ENCODE results near the gene DLGAP3.

The DLGAP3 gene

DNA sequence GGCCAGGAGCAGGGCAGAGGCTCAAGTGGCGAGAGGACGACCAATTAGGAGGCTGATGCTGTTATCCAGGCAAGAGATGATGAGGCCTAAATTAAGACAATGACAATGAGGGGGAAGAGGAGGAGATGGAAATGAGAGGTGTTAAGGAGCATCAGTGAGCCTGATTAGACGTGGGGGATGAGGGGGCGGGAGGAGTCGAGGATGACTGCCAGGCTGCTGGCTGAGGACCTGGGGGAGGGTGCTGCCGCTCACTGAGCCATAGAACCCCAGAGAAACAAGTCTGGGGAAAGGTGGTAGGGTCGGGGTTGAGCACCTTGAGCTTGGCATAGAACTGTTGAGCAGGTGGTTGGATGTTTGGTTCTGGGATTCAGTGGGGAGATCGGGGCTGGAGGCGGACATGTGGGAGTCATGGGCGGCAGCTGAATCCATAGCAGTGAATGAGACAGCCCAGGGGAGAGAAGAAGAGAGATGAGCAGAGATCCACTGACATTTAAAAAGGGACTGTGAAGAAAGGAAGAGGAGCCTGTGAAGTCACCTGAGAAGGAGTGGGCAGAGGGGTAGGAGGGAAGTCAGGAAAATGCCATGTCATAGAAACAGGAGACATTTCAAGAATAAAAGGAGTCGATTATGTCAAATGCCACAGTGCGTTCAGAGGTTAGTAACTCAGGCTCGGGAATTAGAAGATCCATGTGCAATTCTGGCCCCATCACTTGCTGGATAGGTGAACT lies 28.5 kb downstream of the DLGAP3 start:
- no peak for DNase-seq

DNA sequence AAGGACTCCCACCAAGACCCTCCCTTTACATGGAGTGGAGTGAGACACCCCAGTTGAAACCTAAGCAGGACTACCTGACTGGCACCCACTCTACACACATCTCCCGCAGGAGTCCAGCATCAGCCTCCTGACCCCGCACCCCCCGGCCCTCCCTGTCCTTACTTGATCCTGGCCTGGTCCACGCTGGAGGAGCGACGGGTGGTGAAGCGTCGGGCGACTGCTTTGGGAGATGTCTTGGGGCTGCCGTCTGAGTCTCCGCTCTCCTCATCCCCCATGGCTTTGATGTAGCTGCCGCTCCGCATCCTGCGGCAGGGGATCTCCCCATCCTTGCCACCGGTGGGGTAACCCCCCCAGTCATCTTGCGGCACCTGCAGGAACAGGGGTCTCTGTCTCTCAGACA lies 29.5 kb downstream of the DLGAP3 start:
- no peak for DNase-seq

DNA sequence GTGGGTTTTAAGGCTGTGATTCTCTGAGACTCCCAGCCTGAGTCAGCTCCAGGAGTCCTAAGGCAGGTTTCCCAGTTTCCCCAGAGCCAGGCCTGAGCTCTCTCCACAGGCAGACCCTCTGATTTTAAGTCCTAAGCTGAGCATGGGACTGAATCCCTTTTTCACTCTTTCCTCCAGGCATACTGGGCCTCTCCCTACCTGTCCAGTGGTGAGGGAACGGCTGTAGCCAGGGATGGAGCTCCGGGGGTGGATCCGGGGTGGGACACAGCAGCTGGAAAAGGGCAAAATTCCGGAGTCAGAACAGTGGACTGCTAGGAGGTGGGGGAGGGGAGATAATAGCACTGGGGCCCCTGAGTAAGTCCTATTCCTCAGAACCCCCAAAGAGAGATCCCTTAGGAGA lies 30.0 kb downstream of the DLGAP3 start:
- no peak for DNase-seq

- no peak for DNase-seq
Observed at GRCh38 chr1:34898330-34898761, 31.1 kb downstream of the DLGAP3 start.

DNA sequence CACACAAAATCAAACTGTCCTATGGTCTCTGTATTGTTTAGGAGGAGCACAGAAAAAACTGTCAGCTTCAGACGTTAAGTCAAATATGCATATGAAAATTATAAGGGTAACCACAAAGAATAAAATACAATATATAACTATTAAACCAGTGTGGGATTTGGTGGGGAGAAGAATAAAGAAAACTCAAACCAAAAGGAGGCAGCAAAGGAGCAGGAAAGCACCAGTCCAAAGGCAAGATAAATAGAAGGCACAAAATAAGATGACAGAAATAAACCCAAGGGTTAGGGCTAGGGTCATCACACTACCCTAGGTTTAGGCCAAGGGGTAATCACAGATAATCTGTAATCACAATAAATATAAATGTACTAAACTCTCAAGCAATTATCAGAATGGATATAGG lies 32.8 kb downstream of the DLGAP3 start:
- DNase-seq = peak; percentile 45

- DNase-seq = no peak
Observed at GRCh38 chr1:34889705-34890104, 39.7 kb downstream of the DLGAP3 start.

DNA sequence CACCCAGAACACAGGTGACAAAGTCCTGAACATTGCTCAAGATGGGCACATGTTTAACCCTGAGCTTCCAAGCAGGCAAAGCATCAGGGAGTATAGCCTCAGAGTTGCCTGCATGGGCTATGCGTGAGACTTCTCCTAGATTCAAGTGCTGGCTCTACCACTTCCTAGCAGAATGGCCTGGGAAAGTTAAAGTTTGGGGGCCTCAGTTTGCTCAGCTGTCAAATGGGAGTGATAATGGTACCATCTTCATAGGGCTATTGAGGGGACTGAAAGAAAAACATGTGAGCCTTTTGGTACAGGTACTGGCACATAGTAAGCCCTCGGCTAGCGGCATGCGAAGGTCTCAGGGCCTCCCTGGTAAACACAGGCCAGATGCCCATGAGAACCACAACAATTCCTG lies 41.9 kb downstream of the DLGAP3 start:
- DNase-seq = no peak

DNA sequence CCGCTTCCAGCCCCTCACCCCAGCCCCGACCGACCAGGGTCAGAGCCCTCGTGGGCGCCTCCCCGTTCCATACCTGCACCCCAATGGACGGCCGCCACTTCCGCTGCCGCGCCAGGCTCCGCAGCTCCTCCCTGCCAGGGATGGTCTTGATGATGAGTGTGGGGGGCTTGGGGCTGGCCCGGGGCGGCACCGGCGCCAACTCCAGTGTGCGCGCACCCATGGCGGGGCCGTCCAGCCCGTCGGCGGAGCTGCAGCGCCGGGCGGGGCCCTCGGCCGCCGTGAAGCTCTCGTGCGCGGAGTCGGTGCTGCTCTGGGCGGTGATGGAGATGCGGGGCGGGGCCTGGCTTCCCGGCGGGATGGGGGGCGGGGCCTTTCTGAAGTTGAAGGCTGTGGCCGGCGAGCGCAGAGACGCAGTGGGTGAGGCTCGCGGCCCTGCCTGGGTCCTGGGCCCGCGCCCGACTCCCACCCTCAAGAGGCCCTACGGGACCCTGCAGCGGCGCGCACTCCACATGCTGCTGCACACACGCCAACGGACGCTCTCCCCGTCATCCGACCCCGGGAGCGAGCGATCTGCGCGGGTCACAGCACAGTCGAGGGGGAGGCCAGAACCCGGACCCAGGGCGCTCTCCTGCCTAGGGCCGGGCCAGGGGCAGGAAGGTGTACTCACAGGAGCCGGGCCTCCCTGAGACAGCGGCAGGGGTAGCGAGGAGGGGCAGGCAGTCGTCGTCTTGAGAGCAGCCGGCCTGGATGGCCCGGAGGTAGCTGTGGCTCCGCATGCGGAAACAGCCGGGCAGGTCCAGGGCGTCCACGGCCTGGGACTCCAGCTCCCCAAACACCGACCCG lies 43.8 kb downstream of the DLGAP3 start:
- no peak for DNase-seq

- DNase-seq = no peak
Observed at GRCh38 chr1:34884961-34885360, 44.5 kb downstream of the DLGAP3 start.

GRCh38 chr1:34884536-34884935 lies 44.9 kb downstream of the DLGAP3 start:
- no peak for DNase-seq

GRCh38 chr1:34879230-34879629 lies 50.2 kb downstream of the DLGAP3 start:
- DNase-seq = no peak

DNA sequence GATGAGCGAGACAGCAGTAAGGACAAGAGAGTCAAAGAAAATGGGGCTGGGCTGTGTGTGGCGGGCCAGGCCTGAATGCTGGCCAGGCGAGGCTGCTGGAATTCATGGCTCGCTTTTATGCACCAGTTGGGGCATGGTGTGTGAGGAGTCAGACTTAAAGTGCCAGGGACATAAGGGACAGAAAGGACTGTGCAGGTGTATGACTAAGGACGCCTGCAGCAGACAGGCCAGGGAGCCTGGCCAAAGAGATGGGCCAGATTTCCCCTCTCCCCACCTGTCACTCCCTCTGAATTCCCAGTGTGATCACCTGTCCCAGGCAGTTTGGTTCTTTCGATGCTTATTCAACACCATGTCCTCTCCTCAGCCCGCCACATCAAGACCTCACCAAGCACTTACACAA lies 53.0 kb downstream of the DLGAP3 start:
- no peak for DNase-seq

GRCh38 chr1:34874296-34874952 lies 55.0 kb downstream of the DLGAP3 start:
- DNase-seq = no peak

DNA sequence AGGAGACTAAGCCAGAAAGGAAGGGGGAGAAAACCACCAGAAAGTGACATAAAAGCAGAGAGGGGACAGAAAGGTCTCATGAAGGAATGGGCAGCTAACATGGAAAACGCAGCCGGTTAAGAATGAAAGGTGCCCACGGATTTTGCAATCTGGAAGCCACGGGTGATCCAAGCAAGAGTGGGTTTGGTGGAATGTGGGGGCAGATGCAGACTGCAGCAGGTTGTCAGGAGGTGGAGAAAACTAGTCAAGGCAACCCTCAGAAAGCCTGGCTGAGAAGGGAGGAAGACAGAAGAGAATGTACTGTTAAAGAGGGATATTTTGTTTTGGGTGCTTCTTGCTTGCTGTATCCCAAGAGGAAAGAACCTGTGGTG lies 57.3 kb downstream of the DLGAP3 start:
- no peak for DNase-seq

DNA sequence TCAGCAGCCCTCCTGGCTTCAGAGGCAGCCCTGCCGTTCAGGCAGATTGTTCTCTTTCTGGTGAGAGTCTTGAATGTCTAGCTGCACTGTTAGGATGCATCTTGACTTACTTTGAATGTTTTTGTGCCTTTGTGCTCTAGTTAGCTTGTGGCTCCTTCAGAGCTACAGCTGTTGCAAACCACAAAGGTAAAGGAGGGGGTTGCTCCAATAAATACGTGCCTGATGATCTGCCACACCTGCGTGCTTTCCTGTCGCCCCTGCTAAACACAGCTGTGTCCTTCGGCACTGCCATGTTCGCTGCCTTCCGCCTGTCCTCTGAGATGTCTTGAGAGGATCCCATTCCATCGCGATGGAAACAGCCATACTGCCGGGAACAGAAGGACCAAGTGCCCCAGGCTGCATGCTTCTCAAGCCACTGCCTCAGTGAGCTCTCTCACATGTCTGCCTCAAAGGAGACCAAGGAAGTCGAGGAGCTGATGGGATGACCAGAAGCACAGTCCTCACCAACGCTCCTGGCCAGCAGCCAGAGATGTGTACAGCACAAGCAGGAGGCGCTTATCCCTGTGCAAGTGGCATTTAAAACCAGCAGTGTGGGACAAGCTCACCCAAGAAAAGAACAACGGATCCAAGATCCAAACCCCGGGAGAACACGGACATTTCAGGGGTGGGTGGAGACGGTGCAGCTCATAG lies 57.9 kb downstream of the DLGAP3 start:
- no peak for DNase-seq

DNA sequence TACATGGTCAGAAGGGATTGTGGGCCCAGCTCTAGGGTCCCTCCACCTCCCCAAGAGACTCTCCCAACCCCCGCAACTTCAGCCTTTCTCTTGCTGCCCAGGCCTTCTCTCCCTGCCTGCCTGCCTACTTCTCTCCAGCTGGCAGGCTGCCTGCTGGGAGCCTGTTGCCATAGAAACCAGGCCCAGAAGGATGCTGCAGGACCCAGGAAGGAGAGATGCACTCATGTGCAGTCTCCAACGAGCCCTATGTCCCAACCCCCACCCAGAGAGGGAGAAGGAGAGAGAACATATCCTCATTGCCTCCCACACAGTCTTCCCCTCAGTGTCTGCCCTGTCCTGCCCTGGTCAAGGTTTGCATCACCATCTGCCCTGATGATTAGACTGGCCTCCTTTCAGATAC lies 59.1 kb downstream of the DLGAP3 start:
- DNase-seq = no peak

- DNase-seq = no peak
Observed at GRCh38 chr1:34869760-34870159, 59.7 kb downstream of the DLGAP3 start.

DNA sequence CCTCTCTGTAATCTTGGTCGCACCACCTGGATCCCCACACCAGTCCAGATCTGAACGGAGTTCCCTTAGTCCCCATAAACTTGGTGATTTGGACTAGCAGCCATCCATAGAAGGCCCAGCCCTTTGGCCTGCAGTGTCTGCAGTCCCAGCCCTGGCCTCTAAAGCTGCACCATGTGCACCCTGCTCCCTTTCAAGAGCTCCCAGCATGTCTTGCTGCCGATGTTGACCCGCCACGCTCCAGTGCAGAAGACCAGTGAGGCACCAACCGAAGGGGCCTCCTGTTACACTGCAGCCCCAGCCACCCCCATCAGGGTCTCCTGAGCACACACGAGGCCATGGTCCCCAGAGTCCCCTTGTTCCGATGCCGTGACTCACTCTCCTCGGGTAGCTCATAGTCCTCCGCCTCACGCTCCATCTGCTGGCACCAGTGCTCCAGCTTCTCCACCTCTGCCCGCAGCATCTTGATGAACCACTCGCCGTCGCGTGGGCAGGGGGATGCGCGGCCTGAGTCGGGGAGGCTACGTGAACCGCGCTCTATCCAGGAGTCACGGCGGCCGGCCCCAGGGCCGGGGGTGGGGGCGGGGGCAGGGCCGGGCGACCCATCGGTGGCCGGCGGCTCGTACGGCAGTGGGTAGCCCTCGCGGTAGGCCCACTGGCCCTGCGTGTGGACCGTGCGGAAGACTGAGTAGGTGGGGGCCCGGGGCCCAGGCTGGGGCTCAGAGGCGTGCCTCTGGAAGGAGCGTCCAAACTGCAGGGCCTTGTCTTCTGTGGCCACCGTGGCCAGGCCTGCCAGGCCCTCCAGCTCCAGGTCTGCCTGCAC lies 61.0 kb downstream of the DLGAP3 start:
- no peak for DNase-seq

DNA sequence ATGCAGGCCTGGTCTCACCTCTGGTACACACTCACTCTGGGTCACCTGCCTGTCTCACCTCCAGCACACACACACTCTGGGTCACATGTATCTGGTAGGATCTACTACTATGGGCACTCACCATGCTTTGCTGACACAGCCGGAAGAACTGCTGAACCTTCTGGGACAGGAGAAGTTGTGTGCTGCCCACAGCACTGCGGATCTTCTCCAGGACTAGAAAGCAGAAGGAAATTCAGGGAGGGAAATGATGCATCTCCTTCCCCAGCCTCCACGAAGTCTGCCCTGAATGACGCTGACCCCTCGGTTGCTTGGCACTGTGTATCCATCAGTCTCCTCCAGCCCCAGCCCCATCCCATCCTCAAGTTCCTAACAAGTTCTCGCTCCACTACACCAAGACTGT lies 62.0 kb downstream of the DLGAP3 start:
- DNase-seq = no peak

DNA sequence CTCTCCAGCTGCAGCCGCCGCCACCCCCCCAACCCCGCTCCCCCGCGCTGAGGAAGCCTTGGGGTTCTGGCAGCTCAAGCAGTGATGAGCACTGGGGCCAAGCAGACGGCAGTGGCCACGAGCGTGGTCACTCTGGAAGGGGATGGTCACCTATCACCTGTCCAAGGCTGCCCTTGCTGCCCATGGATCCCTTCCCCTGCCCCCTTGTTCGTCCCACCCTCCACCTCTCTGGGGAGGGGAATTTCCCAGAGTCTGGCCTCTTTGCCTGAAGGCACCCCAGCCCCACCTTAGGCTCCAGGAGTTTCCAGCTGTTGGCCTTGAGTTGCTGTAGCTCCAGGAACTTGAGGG lies 62.7 kb downstream of the DLGAP3 start:
- no peak for DNase-seq

DNA sequence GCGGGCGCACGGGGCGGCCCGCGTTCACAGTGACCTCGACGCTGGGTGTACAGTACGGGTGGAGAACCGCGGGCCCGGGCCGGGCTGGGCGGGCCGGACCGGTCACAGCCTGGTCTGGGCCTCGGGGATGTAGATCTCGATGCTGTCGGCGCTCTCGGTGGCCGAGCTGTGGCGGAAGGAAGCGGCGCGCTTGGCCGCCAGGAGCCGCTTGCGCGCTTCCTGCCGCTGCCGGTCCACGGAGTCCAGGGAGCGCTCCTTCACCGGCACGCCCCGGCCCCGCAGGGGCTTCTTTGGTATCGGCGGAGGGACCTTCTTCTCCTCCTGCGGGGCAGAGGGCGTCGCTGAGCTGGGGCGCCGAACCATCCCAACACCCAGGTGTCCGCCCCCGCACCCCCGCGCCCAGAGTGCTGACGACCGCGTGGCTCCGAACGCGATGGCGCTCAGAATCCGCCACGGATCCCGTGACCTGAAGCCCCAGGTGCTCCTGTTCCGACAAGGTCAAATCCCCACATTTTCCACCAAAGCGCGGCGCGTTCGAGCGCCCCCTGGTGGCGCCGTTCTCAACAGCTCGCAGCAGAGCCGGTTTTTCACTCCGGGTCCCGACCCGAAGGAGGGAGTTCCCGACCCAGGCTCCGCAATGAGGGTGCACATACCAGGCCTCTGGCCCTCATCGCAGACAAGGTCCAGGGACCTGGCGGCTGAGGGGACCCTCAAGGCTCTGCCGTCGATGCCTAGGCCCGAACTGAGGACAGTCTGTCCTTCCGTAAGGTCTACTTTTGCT lies 63.3 kb downstream of the DLGAP3 start:
- DNase-seq = peak; percentile 34

DNA sequence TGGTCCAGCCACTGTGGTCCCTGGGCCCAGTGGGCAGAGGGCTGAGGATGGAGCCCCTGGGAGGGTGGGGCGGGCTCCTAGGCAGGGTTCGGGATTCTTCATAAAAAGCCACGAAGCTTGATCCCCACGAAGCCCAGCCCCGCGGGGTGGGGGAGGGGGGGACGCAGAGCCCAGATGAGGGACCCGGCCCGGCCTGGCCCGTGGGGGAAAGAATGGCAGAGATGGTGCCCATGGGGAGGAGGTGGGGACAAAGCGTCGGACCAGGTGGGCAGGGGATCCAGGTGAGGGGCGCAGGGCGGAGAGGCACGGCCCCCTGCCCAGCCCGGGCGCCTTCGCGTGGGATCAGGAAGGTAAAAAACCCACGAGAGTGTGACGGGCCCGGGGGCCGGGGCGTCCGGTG lies 63.9 kb downstream of the DLGAP3 start:
- no peak for DNase-seq

All from NCI-H526 treated with DMSO at 0.1 percent for 48 hours (cell line).